Panc1 (cell line): Measurements from ENCODE around the gene FYN. TPM values are rescaled to one million over a fixed set of nuclear protein-coding genes. Genes with fewer than 3 reads are reported as not detected.

Source experiments
- ATAC-seq: fragments of 200-7000 bp; cut with Tn5 transposase; 2 replicates; pipeline ENCODE4 v1.9.1; 2020; ENCODE audit warnings: mild to moderate bottlenecking, moderate library complexity
- BruUV-seq: library from RNA; stranded (reverse); fragments of 400-500 nt; replicated peaks from 2 replicates; lab custom pipeline; 2021; lab: Mats Ljungman, UMichigan
- CTCF ChIA-PET: fragments of 300-600 bp; sonication (Branson Sonifier 250); formaldehyde crosslinking; loops from one replicate; lab custom pipeline; 2022; ENCODE audit warnings: antibody characterized with exemption; lab: Charles Lee
- POLR2A ChIA-PET: fragments of 300-600 bp; sonication (Branson Sonifier 250); formaldehyde crosslinking; loops from one replicate; lab custom pipeline; 2022; ENCODE audit warnings: antibody characterized with exemption; lab: Charles Lee
- DNase-seq: peaks from one replicate; pipeline ENCODE4 v3.0.0-alpha.2; 2010; ENCODE audit warnings: low read depth, low spot score
- H3K27ac ChIP-seq: 2 replicates; pipeline ENCODE4 v1.5.1; 2011; ENCODE audit warnings: mild to moderate bottlenecking, low read length, inconsistent platforms
- H3K27me3 ChIP-seq: fragments of 200-500 bp; sonication (Bioruptor generic); 2 replicates; pipeline ENCODE4 v1.6.0; 2014; ENCODE audit warnings: low read length, inconsistent platforms; ENCODE audit not compliant: control insufficient read depth, insufficient read depth
- H3K36me3 ChIP-seq: fragments of 200-500 bp; sonication (Bioruptor generic); 2 replicates; pipeline ENCODE4 v1.5.1; 2014; ENCODE audit warnings: inconsistent platforms, mild to moderate bottlenecking, low read length, moderate library complexity; ENCODE audit not compliant: control insufficient read depth, insufficient read depth
- H3K4me1 ChIP-seq: 2 replicates; pipeline ENCODE4 v1.5.1; 2011; ENCODE audit warnings: inconsistent platforms, mild to moderate bottlenecking, low read length, moderate library complexity; ENCODE audit not compliant: control insufficient read depth, insufficient read depth
- H3K4me3 ChIP-seq, 2 experiments: 2 replicates each; pipeline ENCODE4 v1.5.1; 2011 to 2012; ENCODE audit warnings: low read depth in 2 of 2, low read length in 2 of 2, mild to moderate bottlenecking in 2 of 2, inconsistent platforms in 1 of 2, moderate library complexity in 1 of 2
- H3K9me3 ChIP-seq: fragments of 200-500 bp; sonication (Bioruptor generic); 2 replicates; pipeline ENCODE4 v1.5.1; 2014; ENCODE audit warnings: low read depth, mild to moderate bottlenecking, inconsistent platforms, low read length, moderate library complexity; ENCODE audit not compliant: control insufficient read depth, insufficient read depth
- CTCF ChIP-seq: fragments of 450-650 bp; IDR thresholded peaks from 2 replicates; pipeline ENCODE4 v1.5.1; 2017; ENCODE audit warnings: mild to moderate bottlenecking
- POLR2AphosphoS5 ChIP-seq: IDR thresholded peaks from 2 replicates; pipeline ENCODE4 v1.6.1; 2012; ENCODE audit warnings: mild to moderate bottlenecking, low read depth, low read length, moderate library complexity
- REST ChIP-seq, 2 experiments: IDR thresholded peaks; 2 replicates each; pipeline ENCODE4 v1.6.1; 2011 to 2012; ENCODE audit warnings: low read depth in 2 of 2, control low read depth in 1 of 2, low read length in 1 of 2, mild to moderate bottlenecking in 1 of 2, moderate library complexity in 1 of 2; ENCODE audit not compliant: insufficient read depth in 1 of 2
- SIN3A ChIP-seq: IDR thresholded peaks from 2 replicates; pipeline ENCODE4 v1.6.1; 2012; ENCODE audit warnings: low read depth, mild to moderate bottlenecking, low read length, moderate library complexity, borderline replicate concordance; ENCODE audit not compliant: insufficient read depth
- TCF7L2 ChIP-seq: IDR thresholded peaks from 2 replicates; pipeline ENCODE4 v1.6.1; 2011; ENCODE audit warnings: mild to moderate bottlenecking, low read depth, low read length, inconsistent platforms
- in situ Hi-C: cut with HindIII; loops from 2 replicates; pipeline ENCODE4 v1.10.0; 2016; ENCODE audit warnings: low sequenced_read_pairs, low pct_unique_long_range_greater_than_20kb
- intact Hi-C: fragments of 100-400 bp; cut with micrococcal nuclease; formaldehyde crosslinking; loops from one replicate; pipeline ENCODE4 v1.10.0; 2022; ENCODE audit not compliant: unreplicated experiment
- total RNA-seq: library from RNA; stranded (reverse); gene quantifications from one replicate; pipeline ENCODE4 v1.2.1, GENCODE V29; 2021; ENCODE audit not compliant: unreplicated experiment

The FYN gene
- total RNA-seq, 1 experiment from 2014 or later, result 4.2 TPM

GRCh38 chr6:111662072-111662793, 211.0 kb downstream of the FYN start:
- no peak for TF ChIP-seq SIN3A
- peak; percentile 96 for TF ChIP-seq TCF7L2
- TF ChIP-seq POLR2AphosphoS5, result no peak
- no peak for TF ChIP-seq CTCF
- no peak for TF ChIP-seq REST (IDR thresholded peaks at IDR 0.05; ENCODE audit: insufficient read depth in 1 of 2, low read depth in 2 of 2, low read length in 1 of 2)
- Histone ChIP-seq H3K4me1 (peaks cover 14% of the 10 kb centered on the region), H3K27ac (no peak overlapping the region), H3K36me3 (no peaks in the 10 kb centered on the region), H3K4me3 (no peak overlapping the region), H3K27me3 (no peaks in the 10 kb centered on the region), H3K9me3 (no peaks in the 10 kb centered on the region)
- ChIA-PET POLR2A (interaction anchor here (0.5 kb wide), 1 partner anchor 338 kb away, joined by 3 read pairs; no protein-coding TSS in a partner anchor), CTCF (no interaction called here)
- intact Hi-C loops, result no loop called here
- in situ Hi-C loops, result no loop called here
- DNase-seq, result no peak
- no peak; the same call in 1 of the 2 replicates for ATAC-seq
- no TSS peak for BruUV-seq

- TF ChIP-seq CTCF (no peak), REST (IDR thresholded peaks at IDR 0.05; ENCODE audit: insufficient read depth in 1 of 2, low read depth in 2 of 2, low read length in 1 of 2) (no peak)
- DNase-seq (no peak), ATAC-seq (no peak)
- H3K4me1 ChIP-seq, result peaks cover 14% of the 10 kb centered on the region
- CTCF ChIA-PET, result interaction anchor here (0.7 kb wide), 1 partner anchor 61 kb away, joined by 4 read pairs; no protein-coding TSS in a partner anchor
- H3K4me3 ChIP-seq, result no peak overlapping the region
- no peaks in the 10 kb centered on the region for H3K27me3 ChIP-seq
- no peaks in the 10 kb centered on the region for H3K36me3 ChIP-seq
- no TSS peak for BruUV-seq
- no peak overlapping the region for H3K27ac ChIP-seq
- POLR2A ChIA-PET, result interaction anchor here (0.5 kb wide), 1 partner anchor 338 kb away, joined by 3 read pairs; no protein-coding TSS in a partner anchor
- H3K9me3 ChIP-seq, result no peaks in the 10 kb centered on the region
- in situ Hi-C loops (no loop called here), intact Hi-C loops (no loop called here)
Measured at GRCh38 chr6:111661541-111662061, 211.7 kb downstream of the FYN start.
